Globus pallidus (tissue), 1 donor: ENCODE results near the gene CALHM4.
A peak's percentile ranks its signal among the peaks of the same experiment; 100 is the strongest.

Source experiments
- DNase-seq: peaks from one replicate; pipeline ENCODE4 v3.0.0-alpha.2; 2015; ENCODE audit warnings: low spot score

Gene CALHM4, protein sequence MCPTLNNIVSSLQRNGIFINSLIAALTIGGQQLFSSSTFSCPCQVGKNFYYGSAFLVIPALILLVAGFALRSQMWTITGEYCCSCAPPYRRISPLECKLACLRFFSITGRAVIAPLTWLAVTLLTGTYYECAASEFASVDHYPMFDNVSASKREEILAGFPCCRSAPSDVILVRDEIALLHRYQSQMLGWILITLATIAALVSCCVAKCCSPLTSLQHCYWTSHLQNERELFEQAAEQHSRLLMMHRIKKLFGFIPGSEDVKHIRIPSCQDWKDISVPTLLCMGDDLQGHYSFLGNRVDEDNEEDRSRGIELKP

DNA sequence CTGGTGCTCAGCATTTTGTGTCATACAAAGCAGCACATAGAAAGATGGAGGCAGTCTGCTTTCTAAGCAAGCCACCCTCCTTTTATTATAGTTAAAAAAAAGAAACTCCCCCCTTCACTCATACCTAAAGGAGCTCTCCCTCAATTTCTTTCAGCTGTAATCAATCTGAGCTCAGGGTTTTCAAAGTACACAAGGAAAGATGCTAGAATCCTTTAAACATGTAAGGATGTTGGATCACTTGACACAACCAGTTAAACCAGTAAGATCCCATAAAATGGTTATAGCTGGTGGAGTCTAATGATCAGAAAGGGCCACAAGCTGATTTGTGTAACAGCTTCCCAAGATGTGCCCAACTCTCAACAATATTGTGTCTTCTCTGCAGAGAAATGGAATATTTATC, at the start of gene CALHM4:
Gene CALHM4 (plus strand): TSS at position 301 of the 400 bp plus-strand sequence. CDS start 43 bp downstream, at position 344.
- no peak for DNase-seq

DNA sequence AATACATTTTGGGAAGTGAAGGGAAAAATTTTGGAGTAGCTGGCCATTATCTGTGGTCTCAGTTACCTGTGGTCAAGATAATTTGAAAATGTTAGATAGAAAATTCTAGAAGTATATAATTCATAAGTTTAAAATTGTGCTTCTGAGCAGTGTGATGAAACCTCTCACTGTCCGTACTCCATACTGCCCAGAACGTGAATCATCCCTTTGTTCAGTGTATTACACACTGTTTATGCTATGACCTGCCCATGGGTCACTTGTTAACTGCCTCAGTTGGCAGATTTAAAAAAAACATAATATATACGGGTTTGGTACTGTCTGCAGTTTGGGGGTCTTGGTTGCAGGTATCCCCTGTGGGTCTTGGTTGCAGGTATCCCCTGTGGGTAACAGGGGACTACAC, 46.2 kb upstream of the CALHM4 start:
- no peak for DNase-seq

DNA sequence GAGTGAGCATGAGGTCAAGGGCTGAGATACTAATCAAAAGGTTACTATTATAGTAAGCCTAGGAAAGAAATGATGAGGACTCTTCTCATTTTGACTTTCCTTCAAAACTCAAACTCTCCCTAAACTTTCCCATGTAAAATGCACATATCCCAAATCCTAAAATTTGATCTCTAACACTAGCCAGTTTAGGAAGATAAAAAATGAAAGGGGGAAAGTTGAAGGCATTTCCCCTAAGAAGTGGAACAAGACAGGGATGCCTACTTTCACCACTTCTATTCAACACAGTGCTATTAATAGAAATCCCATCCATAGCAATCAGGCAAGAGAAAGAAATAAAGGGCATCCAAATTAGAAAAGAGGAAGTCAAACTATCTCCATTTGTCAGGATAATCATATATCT, 45.0 kb upstream of the CALHM4 start:
- DNase-seq: no peak

DNA sequence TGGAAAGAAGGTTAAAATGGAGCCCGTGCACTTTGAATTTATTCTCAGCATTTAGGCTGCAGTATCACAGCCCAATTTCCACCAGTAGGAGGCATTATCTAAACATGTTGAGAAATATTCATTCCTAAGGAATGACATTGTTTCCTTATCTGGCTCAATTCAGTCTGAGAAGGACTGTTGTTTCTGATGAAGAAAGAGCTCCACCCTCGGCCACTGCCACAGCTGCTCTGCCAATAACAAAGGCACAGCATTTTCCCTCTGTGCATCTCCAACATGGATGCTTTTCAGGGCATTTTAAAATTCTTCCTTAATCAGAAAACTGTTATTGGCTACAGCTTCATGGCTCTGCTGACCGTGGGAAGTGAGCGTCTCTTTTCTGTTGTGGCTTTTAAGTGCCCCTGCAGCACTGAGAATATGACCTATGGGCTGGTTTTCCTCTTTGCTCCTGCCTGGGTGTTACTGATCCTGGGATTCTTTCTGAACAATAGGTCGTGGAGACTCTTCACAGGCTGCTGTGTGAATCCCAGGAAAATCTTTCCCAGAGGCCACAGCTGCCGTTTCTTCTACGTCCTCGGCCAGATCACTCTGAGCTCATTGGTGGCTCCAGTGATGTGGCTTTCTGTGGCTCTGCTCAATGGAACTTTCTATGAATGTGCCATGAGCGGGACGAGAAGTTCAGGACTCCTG, 42.0 kb upstream of the CALHM4 start, which contains the start of gene CALHM5:
Gene CALHM5 (plus strand): TSS at position 216 of the 687 bp plus-strand sequence. CDS start 58 bp downstream, at position 274.
- DNase-seq: peak; percentile 29

DNA sequence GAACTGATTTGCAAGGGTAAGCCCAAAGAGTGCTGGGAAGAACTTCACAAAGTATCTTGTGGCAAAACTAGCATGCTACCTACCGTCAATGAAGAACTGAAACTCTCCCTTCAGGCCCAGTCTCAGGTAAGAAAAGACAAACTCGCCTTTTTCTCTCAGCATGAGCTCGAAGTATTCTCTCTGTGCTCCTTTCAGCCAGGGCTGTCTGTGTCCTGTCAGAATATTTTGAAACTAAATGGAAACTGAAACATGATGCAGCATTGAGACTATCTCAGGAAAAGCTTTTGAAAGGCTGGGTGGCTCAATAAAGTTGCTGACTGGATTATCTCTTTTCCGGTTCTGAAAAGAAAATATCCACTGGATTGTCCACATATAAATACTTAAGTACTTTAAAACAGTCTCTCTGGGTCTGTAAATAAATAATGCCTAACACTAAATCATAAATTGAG, 41.4 kb upstream of the CALHM4 start:
- DNase-seq: no peak

DNA sequence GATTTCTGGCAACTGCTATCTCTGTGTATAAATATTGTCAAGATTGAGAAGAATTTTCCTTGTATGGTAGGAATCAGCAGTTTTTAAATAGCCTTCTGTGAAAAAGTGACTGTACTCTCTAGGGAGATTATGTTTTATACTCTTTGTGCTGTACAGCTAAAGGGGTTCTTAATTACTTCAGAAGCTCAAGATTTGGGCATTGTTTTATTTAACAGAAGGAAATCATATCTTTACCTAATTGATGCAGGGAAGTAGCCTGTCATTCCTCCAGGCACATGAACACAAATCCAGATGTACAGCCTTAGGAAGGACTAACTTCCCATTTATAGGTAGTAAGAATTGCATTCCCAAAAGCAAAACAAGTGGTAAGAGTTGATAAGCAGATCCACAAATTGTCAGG, 40.8 kb upstream of the CALHM4 start:
- DNase-seq: no peak

DNA sequence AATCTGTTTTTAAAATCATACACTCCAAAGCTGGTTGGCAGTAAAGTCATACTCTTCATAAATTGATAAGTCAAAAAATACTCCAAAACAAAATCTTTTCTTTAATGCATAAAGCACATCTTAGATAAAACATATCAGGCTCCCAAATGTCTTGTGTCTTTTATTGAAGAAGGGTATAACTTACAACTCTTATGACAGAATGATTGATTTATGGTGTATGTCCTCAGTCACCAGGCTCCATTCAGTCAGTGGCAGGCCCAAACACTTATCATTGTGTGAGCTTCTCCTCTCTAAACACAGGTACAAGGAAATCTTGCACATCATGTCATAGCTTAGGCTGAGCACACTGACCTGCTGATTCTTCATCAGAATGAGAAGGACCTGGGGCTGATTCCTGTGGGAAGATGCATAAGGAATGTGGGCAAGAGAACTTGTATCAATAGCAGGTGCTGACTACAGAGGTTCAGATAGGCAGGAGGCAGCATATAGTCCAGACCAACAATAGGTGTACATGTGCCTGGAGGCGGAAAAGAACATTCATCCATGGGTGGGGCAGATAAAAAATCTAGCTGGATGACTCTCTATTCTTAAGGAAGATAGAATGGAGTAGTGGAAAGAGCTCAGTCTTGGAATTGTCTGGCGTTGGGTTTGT, 40.2 kb upstream of the CALHM4 start:
- no peak for DNase-seq

DNA sequence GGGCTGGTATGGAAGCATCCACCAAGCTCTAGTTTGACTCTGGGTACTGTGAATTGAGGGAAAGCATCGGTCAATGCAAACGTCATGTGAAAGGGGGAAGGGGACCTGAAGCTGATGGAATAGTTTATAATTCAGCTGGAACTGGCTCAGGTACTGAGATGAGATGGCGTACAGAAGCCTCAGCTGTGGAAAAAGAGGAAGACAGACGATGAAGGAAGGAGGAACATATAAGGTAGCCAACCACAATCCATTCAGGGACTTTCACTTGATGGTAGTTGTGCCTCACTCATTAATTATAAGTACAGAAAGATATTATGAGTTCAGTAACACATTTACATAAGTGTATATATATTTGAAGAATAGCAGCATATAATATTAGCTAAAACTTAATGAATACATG, 39.4 kb upstream of the CALHM4 start:
- no peak for DNase-seq

DNA sequence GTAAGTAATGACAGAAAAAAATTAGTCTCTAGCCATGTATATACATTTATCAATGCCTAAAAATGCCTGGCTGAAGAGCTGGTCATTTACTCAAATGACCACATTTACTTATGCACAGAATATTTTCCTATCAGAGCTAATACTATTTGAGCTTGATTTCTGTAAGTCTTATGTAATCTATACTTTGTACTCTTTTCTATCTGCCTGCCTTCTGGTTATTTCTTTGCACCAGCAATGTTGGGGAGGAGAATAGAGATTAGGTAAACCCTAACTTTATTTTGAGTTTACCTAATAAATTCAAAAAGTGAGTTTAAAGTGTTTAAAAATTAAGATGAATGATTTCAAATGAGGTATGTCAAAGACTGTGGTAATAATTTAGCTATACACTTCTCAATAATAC, 38.4 kb upstream of the CALHM4 start:
- no peak for DNase-seq

DNA sequence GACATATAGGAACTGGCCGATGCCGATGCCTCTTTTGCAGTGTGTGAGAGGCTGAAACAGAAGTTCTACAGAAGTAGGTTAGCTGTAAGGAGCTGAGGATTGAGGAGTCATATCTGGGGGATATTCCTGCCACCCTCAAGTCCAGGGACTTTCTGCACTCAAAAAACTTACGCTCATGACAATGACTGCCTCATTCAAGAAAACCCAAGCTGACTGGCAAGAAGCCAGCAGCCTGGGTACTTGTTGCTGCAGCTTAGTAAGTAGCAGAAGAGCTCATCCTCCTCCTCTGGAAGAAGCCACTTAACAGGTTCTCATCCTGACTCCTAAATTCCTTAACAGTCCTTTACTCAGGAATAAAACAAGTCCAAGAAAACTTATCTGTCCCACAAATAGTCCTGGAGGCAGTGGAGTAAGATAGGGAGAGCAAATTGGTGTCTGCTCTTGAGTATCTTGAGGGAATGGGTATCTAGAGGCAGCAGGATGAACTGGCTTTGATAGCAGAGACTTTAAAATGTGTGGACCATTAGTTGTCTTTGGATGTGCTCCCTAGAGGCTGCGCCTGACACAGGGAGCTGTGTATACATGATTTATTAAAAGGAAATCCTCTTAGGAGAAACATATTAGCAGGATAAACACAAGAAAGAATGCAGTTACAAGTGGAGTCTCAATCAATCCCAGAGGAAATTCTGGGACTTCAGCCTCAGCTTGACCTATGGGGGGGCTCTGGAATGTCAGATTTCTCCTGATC, 34.8 kb upstream of the CALHM4 start:
- DNase-seq: no peak

DNA sequence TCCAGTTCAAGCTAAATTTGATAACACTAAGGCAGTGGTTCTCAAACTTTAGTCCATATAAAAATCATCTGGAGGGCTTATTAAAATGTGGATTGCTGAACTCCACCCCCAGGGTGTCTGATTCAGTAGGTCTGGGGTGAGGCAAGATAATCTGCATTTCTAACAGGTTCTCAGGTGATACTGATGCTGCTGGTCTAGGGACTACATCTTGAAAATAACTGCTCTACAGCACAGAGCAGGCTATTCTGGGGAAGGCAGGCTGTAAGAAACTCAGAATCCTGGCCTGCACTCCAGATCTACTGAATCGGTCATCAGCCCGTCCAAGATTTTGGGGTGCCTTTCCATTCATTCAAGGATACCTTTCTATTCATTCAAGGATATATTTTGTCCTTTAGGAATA, 30.7 kb upstream of the CALHM4 start:
- no peak for DNase-seq

DNA sequence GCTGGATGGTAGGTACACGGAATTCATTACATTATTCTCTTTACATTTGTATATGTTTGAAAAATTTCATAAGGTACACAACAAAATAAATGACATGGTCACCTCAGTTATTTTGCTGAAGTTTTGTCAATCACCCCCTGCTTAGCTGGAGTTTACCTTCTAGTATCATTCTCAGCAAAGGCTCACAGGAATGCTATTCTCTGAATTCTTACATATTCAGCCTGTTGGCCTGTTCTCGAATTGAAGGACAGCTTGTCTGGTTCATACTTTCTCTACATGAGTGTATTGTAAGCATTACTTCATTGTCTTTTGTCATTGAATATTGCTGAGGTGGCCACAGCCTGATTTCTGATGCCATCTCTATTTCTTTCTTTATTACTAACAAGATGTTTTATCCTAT, 29.3 kb upstream of the CALHM4 start:
- DNase-seq: no peak

DNA sequence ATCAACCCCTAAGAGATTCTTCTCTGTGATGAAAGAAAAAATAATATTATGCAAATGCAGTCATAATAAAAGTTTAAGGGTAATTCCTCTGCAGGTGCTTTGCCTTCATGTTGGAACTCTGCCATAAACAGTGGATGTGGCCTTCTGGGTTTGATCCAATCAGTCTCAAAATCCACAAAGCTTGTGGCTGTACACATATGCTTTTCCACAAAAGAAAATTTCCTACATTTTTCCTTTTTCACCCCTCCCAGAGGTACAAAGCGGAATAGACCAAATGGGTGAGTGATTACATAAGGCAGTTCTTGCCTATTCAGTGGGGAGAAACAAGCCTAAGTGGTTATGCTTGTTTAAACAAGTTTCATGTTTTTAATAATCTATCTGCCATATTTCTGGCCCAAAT, 25.4 kb upstream of the CALHM4 start:
- no peak for DNase-seq

DNA sequence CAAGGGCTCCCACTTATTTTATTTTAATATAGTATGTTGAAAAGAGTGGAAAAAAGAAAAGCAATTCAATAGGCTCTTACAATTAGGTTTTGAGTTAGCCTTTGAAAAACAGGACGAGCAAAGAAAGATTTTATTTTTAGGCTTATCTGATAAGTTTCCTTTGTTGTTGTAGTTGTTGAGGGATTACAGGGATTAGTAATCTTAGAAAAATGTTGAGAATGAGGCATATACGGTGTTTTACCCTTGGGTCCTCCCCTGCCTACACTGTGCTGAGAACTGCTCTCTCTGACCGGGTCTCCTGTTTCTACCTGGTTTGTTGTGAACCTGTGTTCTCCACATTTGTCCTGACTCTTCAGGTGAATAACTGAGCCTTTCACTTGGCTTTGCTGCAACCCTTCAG, 24.8 kb upstream of the CALHM4 start:
- no peak for DNase-seq

DNA sequence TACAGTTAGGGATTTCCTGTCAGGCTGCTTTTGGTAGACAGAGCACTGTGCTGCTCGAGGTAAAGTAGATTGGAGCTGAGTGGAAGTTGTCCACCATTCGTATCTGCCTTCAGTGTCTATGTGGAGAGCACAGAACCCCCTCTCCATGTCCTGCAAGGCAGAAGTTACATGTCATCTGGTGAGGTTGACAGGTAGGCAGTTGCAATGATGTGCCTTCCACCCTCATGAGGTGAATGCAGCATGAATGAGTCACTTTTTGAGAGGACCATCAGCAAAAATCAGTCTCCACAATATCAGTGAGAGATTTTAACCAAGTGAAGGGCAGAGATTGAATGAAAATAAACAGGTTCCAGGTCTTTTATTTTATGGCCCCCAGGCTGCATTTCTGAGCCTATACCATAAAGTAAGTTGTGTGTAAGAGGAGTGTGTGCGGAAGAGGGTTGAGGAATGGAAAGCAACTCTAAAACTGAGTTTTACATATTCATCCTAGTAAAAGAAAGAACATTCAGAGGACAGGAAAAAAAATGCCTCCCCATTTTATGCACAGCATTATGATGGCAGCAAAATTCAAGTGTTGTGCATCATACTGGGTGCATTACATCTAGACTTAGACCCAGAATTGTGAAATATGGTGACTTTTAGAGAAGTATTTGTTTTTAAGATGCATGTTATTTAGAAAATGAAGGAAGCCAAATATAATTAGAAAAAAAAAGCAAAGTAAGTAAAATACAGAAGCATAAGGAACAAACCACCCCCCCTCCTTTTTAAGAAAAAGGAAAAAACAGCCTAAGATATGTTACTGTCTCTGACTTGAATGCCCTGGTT, 23.9 kb upstream of the CALHM4 start:
- no peak for DNase-seq

DNA sequence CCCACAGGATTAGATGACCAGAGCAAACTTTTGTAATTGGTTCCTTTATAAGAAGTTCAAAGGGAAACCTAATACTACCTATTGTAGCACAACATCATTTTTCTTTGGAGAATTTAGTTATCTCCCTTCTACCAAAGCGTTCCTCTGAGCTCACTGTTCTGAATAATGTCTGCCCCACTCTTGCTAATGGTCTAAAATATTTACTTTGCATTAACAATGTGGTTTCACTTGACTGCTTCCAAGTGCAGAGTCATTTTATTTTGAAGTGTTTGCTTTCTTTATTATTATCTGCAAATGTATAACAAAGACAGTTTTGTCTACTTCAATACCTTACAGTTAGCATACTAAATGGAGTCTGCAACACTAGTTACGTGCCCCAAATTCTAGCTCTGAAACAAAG, 23.1 kb upstream of the CALHM4 start:
- DNase-seq: no peak

DNA sequence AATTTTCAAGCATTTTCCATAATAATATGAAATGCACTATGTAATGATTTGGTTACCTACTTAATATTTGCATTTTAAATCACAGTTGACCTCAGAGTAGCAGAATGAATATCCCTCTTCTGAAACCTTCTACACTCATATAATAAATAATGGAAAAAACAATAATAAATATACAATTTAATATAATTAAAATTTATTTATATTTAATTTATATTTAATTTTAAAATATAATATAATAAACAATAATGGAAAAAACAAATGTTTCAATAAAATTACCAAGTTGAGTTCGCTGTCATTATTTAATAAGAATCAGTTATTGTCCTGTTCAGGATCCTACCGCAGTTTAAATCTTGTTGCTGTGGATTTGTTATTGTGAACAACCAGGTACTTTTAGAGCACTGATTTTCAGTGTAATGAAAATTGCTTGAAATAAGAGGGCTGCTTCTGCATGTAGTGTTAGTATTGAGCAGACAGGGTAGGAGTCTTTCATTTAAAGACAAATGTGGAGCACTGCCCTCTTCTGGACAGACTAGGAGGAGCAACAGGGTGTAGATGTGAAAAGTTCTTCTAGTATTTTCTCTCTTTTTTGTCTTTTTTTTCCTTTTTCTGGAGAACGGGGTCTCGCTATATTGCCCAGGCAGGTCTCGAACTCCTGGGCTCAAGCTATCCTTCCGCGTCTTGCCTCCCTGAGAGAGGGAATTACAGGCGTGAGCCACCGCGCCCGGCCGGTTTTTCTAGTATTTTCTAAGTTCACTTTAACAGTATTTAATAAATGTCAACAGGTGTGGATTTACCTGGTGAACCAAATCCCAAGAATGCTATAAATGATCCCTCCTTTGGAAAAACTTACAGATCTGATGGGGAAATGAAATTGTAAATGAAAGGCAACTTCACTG, 21.6 kb upstream of the CALHM4 start:
- DNase-seq: peak; percentile 45

DNA sequence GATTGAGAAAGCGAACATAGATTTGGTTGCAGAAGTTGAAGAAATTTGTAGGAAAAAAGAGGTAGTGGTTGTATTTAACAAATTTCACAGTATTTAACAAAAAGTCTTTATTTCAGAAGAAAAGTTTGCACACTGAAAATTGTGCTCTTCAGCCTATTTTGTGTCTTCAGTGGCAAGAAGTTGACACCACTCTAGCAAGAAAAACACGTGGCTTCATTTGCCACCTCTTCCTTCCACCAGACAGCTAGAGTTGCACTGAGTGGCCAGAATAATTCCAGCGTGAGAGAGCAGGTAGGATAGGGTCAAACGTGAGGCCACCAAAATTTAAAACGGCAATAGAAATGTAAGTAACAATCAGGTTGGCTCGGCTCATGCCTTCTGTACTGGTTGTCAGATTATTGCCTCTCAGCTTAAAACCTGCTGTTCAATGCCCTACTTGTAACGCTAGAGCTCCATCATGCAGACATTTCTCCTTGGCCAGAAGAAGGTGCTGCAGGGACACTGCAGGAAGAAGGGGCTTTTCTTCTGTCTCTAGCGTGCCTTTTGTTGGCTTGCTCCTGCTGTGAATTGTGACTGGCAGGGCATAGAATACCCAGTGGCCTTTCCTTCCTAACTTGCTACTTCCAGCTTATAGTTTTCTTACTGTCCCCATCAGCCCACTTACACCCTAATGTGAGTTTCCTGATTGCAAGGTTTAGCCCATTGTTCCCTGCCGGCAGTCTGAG, 20.2 kb upstream of the CALHM4 start:
- DNase-seq: no peak

DNA sequence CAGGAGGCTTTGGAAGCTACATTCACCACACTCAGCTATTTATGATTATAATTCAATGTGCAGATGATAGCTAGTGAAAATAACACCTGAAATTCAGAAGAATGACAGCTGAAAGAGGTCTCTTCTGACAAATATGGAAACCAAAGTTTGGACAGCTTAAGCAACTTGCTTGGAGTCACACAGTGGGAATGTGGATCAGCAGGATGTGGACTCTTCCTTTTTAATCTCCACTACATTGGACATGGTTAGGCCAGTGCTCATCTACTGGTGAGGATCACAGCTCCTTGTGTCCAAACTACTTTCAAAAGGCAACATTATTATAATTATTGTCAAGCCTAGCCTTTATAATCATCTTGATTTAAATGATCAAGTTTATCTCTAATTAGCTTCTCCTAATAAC, 18.4 kb upstream of the CALHM4 start:
- no peak for DNase-seq

DNA sequence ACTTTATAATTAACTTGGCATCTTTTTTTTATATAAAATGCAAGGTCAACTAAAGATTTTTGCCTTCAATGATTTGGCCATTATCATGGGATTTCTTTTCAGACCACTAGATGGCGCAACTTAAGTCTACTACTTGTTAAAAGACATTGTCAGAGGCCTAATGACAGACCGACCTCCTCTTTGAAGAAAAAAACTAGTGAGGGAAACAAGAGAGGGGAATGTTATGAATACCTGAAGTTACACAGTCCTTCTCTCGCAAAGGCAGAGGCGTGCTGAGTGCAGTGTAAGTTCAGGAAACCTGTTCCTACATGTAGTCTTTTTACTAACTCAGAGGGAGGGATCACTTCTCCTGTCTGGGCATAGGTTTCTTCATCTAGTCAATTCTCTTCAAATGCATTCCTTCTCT, 17.3 kb upstream of the CALHM4 start:
- DNase-seq: peak; percentile 51
